Thoracic aorta (tissue), 2 donors: ENCODE results near the gene LTB. TPM values are rescaled to one million over a fixed set of nuclear protein-coding genes. Genes with fewer than 3 reads are reported as not detected.
A peak's percentile ranks its signal among the peaks of the same experiment; 100 is the strongest.

Source experiments
- ATAC-seq: fragments of 150-250 bp; one replicate; pipeline ENCODE4 v1.8.0; 2017; ENCODE audit warnings: low read depth; ENCODE audit not compliant: insufficient number of reproducible peaks, low FRiP score
- DNase-seq: peaks from one replicate; pipeline ENCODE4 v3.0.0-alpha.2; 2020; ENCODE audit warnings: low spot score
- H3K27ac ChIP-seq, 2 donors: fragments of 200-600 bp; sonication (generic); 1 replicate in 1 of 2; 2 replicates in 1 of 2; pipeline ENCODE4 v1.5.1; 2016; ENCODE audit warnings: mild to moderate bottlenecking in 2 of 2, moderate library complexity in 2 of 2
- H3K27me3 ChIP-seq: fragments of 200-600 bp; sonication (generic); replicated peaks from 2 replicates; pipeline ENCODE4 v1.6.0; 2016; ENCODE audit warnings: mild to moderate bottlenecking; ENCODE audit not compliant: insufficient read depth
- H3K36me3 ChIP-seq: fragments of 200-600 bp; sonication (generic); one replicate; pipeline ENCODE4 v1.5.1; 2016
- H3K4me1 ChIP-seq, 2 donors: fragments of 200-600 bp; sonication (generic); 1 replicate in 1 of 2; 2 replicates in 1 of 2; pipeline versions ENCODE4 v1.5.1 to v1.6.0; 2016; ENCODE audit warnings: low read depth in 2 of 2, mild to moderate bottlenecking in 1 of 2; ENCODE audit not compliant: control insufficient read depth in 1 of 2
- H3K4me3 ChIP-seq: fragments of 200-600 bp; sonication (generic); 2 replicates; pipeline ENCODE4 v1.5.1; 2016; ENCODE audit warnings: mild to moderate bottlenecking
- H3K9me3 ChIP-seq: fragments of 200-600 bp; sonication (generic); 2 replicates; pipeline ENCODE4 v1.5.1; 2016
- CTCF ChIP-seq: fragments of 200-600 bp; sonication (generic); IDR thresholded peaks from one replicate; pipeline ENCODE4 v1.5.1; 2019; ENCODE audit warnings: antibody characterized with exemption
- total RNA-seq, 2 donors: library from RNA; depleted of rRNA; stranded (reverse); fragments of >200 nt; gene quantifications; one replicate each; pipeline versions ENCODE4 v1.1.0 to v1.2.3, GENCODE V29; 2016

The LTB gene
- total RNA-seq, 2 donors from 2014 or later, result not detected

GRCh38 chr6:31621320-31621939 is 39.2 kb upstream of the LTB start:
- H3K36me3 ChIP-seq, result peaks cover 29% of the 10 kb centered on the region
- DNase-seq (no peak), ATAC-seq (no peak)
- peaks cover 6 to 20% of the 10 kb centered on the region in 2 donors for H3K4me1 ChIP-seq
- H3K9me3 ChIP-seq, result no peaks in the 10 kb centered on the region
- H3K4me3 ChIP-seq, result peak overlapping the region; percentile 96
- peak overlapping the region; percentile 96 to 97 for H3K27ac ChIP-seq
- no peak for TF ChIP-seq CTCF
- no peaks in the 10 kb centered on the region for H3K27me3 ChIP-seq

- H3K36me3 ChIP-seq, result peaks cover 22% of the 10 kb centered on the region
- DNase-seq, result peak; percentile 40
- no peaks in the 10 kb centered on the region for H3K27me3 ChIP-seq
- peak within 1 kb of the TSS; percentile 96 for H3K4me3 ChIP-seq
- H3K27ac ChIP-seq, result peak within 1 kb of the TSS; percentile 96 to 97
- H3K9me3 ChIP-seq, result no peaks in the 10 kb centered on the region
- no peak for TF ChIP-seq CTCF
- peaks cover 6 to 20% of the 10 kb centered on the region in 2 donors for H3K4me1 ChIP-seq
- peak; percentile 30 for ATAC-seq
Measured at GRCh38 chr6:31620586-31621319, 38.5 kb upstream of the LTB start, which contains the start of gene PRRC2A. PRRC2A (plus strand) TSS chr6:31620715; CDS start chr6:31622790, 2,075 bp downstream.

- peaks cover 15% of the 10 kb centered on the region for H3K36me3 ChIP-seq
- ATAC-seq (peak; percentile 92), DNase-seq (peak; percentile 95)
- H3K27ac ChIP-seq, result peak overlapping the region; percentile 96 to 97
- no peaks in the 10 kb centered on the region for H3K27me3 ChIP-seq
- no peaks in the 10 kb centered on the region for H3K9me3 ChIP-seq
- peak overlapping the region; percentile 96 for H3K4me3 ChIP-seq
- TF ChIP-seq CTCF, result no peak
- peaks cover 6 to 20% of the 10 kb centered on the region in 2 donors for H3K4me1 ChIP-seq
Measured at GRCh38 chr6:31619805-31620585, 37.8 kb upstream of the LTB start.

GRCh38 chr6:31617010-31617409 is 34.8 kb upstream of the LTB start:
- Histone ChIP-seq H3K4me3 (no peak overlapping the region), H3K27ac (no peak overlapping the region), H3K4me1 (peaks cover 5 to 10% of the 10 kb centered on the region in 2 donors), H3K36me3 (no peaks in the 10 kb centered on the region), H3K9me3 (no peaks in the 10 kb centered on the region), H3K27me3 (no peaks in the 10 kb centered on the region)
- ATAC-seq, result no peak
- DNase-seq, result no peak
- no peak for TF ChIP-seq CTCF

GRCh38 chr6:31615748-31616147 is 33.5 kb upstream of the LTB start:
- ATAC-seq (no peak), DNase-seq (no peak)
- TF ChIP-seq CTCF, result no peak
- H3K4me1 ChIP-seq, result peaks cover 3% of the 10 kb centered on the region in 2 donors
- no peak overlapping the region for H3K27ac ChIP-seq
- no peaks in the 10 kb centered on the region for H3K36me3 ChIP-seq
- no peaks in the 10 kb centered on the region for H3K9me3 ChIP-seq
- peak overlapping the region; percentile 18 for H3K4me3 ChIP-seq
- no peaks in the 10 kb centered on the region for H3K27me3 ChIP-seq
